ENCODE measurements around the gene C6orf47. TPM values are rescaled to one million over a fixed set of nuclear protein-coding genes. Genes with fewer than 3 reads are reported as not detected.
A peak's percentile ranks its signal among the peaks of the same experiment; 100 is the strongest.

The C6orf47 gene
- total and polyA plus RNA-seq, 2 of the 13 experiments (the other 11 are each of a cell fraction or from before 2014, with no cell fraction given), result 1.7 to 18.1 TPM

- peak; percentile 77; the same call in 1 of the 2 replicates for TF ChIP-seq ZNF800 (CRISPR knock-in tag; IDR thresholded peaks at IDR 0.05)
- no peak for TF ChIP-seq ZNF577 (CRISPR knock-in tag; IDR thresholded peaks at IDR 0.05; ENCODE audit: borderline replicate concordance, low read depth)
- TF ChIP-seq ZFY (CRISPR knock-in tag; IDR thresholded peaks at IDR 0.05), result peak; percentile 68
- peak; percentile 98 for TF ChIP-seq ZNF878 (CRISPR knock-in tag; IDR thresholded peaks at IDR 0.05)
- no peak for TF ChIP-seq ZNF768 (CRISPR knock-in tag; IDR thresholded peaks at IDR 0.05)
- TF ChIP-seq MAZ (IDR thresholded peaks at IDR 0.05; ENCODE audit: borderline replicate concordance, low read depth, low read length), result no peak
- peak; percentile 87 for TF ChIP-seq MAZ (CRISPR knock-in tag; IDR thresholded peaks at IDR 0.05; ENCODE audit: low read depth)
- peak; percentile 51 for TF ChIP-seq SRF (IDR thresholded peaks at IDR 0.05; ENCODE audit: low read depth, low read length)
- TF ChIP-seq HOXA7 (CRISPR knock-in tag; IDR thresholded peaks at IDR 0.05), result 0 out of 2 replicates have a peak, but pooled peaks have one; percentile 64
- peak; percentile 98 for TF ChIP-seq FOXO1 (CRISPR knock-in tag; IDR thresholded peaks at IDR 0.05)
- peak; percentile 84; the same call in 1 of the 2 replicates for TF ChIP-seq ZNF256 (CRISPR knock-in tag; conservative IDR thresholded peaks at IDR 0.05)
- TF ChIP-seq PHB2 (IDR thresholded peaks at IDR 0.05; ENCODE audit: partially characterized antibody), result no peak
- TF ChIP-seq HOXA3 (CRISPR knock-in tag; IDR thresholded peaks at IDR 0.05), result peak; percentile 92
- TF ChIP-seq JUN (CRISPR knock-in tag; IDR thresholded peaks at IDR 0.05), result peak; percentile 51; the same call in 1 of the 2 replicates
- TF ChIP-seq MXD4 (CRISPR knock-in tag; IDR thresholded peaks at IDR 0.05), result 0 out of 2 replicates have a peak, but pooled peaks have one; percentile 40
- 0 out of 2 replicates have a peak, but pooled peaks have one; percentile 30 for TF ChIP-seq MAF1 (CRISPR knock-in tag; IDR thresholded peaks at IDR 0.05; ENCODE audit: borderline replicate concordance)
- peak; percentile 34; the same call in 1 of the 2 replicates for TF ChIP-seq ZNF670 (CRISPR knock-in tag; IDR thresholded peaks at IDR 0.05; ENCODE audit: borderline replicate concordance)
- peak; percentile 43; the same call in 1 of the 2 replicates for TF ChIP-seq TFDP1 (CRISPR knock-in tag; IDR thresholded peaks at IDR 0.05; ENCODE audit: borderline replicate concordance)
- peak; percentile 78 for TF ChIP-seq HINFP (CRISPR knock-in tag; IDR thresholded peaks at IDR 0.05; ENCODE audit: low read depth)
- peak; percentile 99 for TF ChIP-seq ZNF343 (CRISPR knock-in tag; IDR thresholded peaks at IDR 0.05)
- TF ChIP-seq PAX8 (CRISPR knock-in tag; IDR thresholded peaks at IDR 0.05; ENCODE audit: borderline replicate concordance), result peak; percentile 96
- TF ChIP-seq RXRB (CRISPR knock-in tag; IDR thresholded peaks at IDR 0.05; ENCODE audit: borderline replicate concordance), result peak; percentile 96
- peak; percentile 87 for TF ChIP-seq MIER2 (CRISPR knock-in tag; IDR thresholded peaks at IDR 0.05)
- TF ChIP-seq HMG20A (CRISPR knock-in tag; IDR thresholded peaks at IDR 0.05; ENCODE audit: borderline replicate concordance), result peak; percentile 85
- no peak for TF ChIP-seq TOE1 (CRISPR knock-in tag; IDR thresholded peaks at IDR 0.05)
- TF ChIP-seq SNAPC5 (CRISPR knock-in tag; IDR thresholded peaks at IDR 0.05; ENCODE audit: borderline replicate concordance), result peak; percentile 92
These were observed 5.0 kb downstream of the C6orf47 start, which contains the start of gene APOM (continued) for GRCh38 chr6:31655349-31656237.

All from HepG2 (cell line).